Spinal cord (tissue), 10 donors: Measurements from ENCODE around the gene OCRL. TPM values are rescaled to one million over a fixed set of nuclear protein-coding genes. Genes with fewer than 3 reads are reported as not detected.

ENCODE experiments used
- DNase-seq, 6 donors: peaks; one replicate each; pipeline versions ENCODE4 v3.0.0 to v3.0.0-alpha.2; 2013 to 2015; ENCODE audit warnings: low spot score in 6 of 6, low read depth in 4 of 6
- H3K27ac ChIP-seq: one replicate; pipeline ENCODE4 v1.5.1; 2013; ENCODE audit warnings: low read depth, low read length, control low read depth
- H3K27me3 ChIP-seq: one replicate; pipeline ENCODE4 v1.6.1; 2013; ENCODE audit warnings: low read length; ENCODE audit not compliant: control insufficient read depth, insufficient read depth
- H3K36me3 ChIP-seq: one replicate; pipeline ENCODE4 v1.6.1; 2013; ENCODE audit warnings: low read length; ENCODE audit not compliant: control insufficient read depth, insufficient read depth
- H3K4me1 ChIP-seq: one replicate; pipeline ENCODE4 v1.6.1; 2013; ENCODE audit warnings: low read length; ENCODE audit not compliant: control insufficient read depth, insufficient read depth
- H3K4me3 ChIP-seq: one replicate; pipeline ENCODE4 v1.5.1; 2013; ENCODE audit warnings: low read depth, low read length, control low read depth
- H3K9me3 ChIP-seq: one replicate; pipeline ENCODE4 v1.6.1; 2013; ENCODE audit warnings: low read length; ENCODE audit not compliant: control insufficient read depth, insufficient read depth
- WGBS: methylation state at CpG from one replicate; pipeline ENCODE4 v1.1.5; 2013; ENCODE audit warnings: missing lambda C conversion rate; ENCODE audit not compliant: insufficient coverage; 5-methylcytosine and 5-hydroxymethylcytosine counted together
- polyA plus RNA-seq, 2 donors: library from polyadenylated mRNA; unstranded; fragments of 120-200 nt; gene quantifications; one replicate each; pipeline ENCODE4 v1.2.1, GENCODE V29; 2013; ENCODE audit not compliant: insufficient read length in 2 of 2
- total RNA-seq, 2 donors: library from RNA; depleted of rRNA in 1 of 2; stranded (reverse); fragments of 120-200 nt in 1 of 2; fragments of >200 nt in 1 of 2; gene quantifications; one replicate each; pipeline versions ENCODE4 v1.2.3 to v1.2.4, GENCODE V29; 2013 to 2014
- donor health status: healthy.

The OCRL gene
- total and polyA plus RNA-seq, 4 donors, result 25.5 to 37.2 (median 33.7) TPM

- H3K9me3 ChIP-seq, result no peaks in the 10 kb centered on the region
- H3K27ac ChIP-seq, result no peak overlapping the region
- no peak for DNase-seq
- no peaks in the 10 kb centered on the region for H3K36me3 ChIP-seq
- H3K4me1 ChIP-seq, result no peaks in the 10 kb centered on the region
- WGBS, result no CpG with 5 or more reads among the region's 3 CpGs
- H3K4me3 ChIP-seq, result no peak overlapping the region
- no peaks in the 10 kb centered on the region for H3K27me3 ChIP-seq
These were observed 36.5 kb downstream of the OCRL start for GRCh38 chrX:129576539-129576938.

GRCh38 chrX:129577473-129577872 lies 37.4 kb downstream of the OCRL start:
- H3K27me3 ChIP-seq, result no peaks in the 10 kb centered on the region
- no peaks in the 10 kb centered on the region for H3K36me3 ChIP-seq
- DNase-seq, result peak in 2 of 6 donors; percentile 7 to 19
- H3K27ac ChIP-seq, result no peak overlapping the region
- WGBS, result no CpG with 5 or more reads among the region's 5 CpGs
- H3K4me3 ChIP-seq, result no peak overlapping the region
- H3K9me3 ChIP-seq, result no peaks in the 10 kb centered on the region
- H3K4me1 ChIP-seq, result no peaks in the 10 kb centered on the region

DNA sequence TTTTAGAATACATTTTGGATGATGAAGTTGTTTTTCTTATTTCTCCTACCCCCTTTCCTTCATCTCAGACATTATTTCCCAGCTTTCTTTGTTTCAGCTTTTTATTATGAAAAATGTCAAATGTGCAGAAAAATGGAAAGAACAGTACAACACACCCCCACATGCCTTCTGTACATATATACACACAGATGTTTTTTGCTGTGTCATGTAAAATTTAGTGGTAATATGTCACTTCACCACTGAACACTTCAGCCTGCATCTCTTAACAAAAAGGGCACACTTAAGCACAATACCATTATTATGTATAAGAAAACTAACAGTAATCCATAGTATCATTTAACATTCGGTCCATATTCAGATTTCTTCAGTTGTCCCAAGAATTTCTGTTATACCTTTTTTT lies 37.8 kb downstream of the OCRL start:
- no peaks in the 10 kb centered on the region for H3K27me3 ChIP-seq
- H3K27ac ChIP-seq, result no peak overlapping the region
- WGBS, result no CpG with 5 or more reads among the region's 1 CpG
- no peaks in the 10 kb centered on the region for H3K36me3 ChIP-seq
- no peaks in the 10 kb centered on the region for H3K9me3 ChIP-seq
- no peak overlapping the region for H3K4me3 ChIP-seq
- H3K4me1 ChIP-seq, result no peaks in the 10 kb centered on the region
- DNase-seq, result no peak

GRCh38 chrX:129581904-129582303 lies 41.8 kb downstream of the OCRL start:
- H3K9me3 ChIP-seq, result no peaks in the 10 kb centered on the region
- no CpG with 5 or more reads among the region's 1 CpG for WGBS
- H3K27ac ChIP-seq, result no peak overlapping the region
- no peaks in the 10 kb centered on the region for H3K36me3 ChIP-seq
- no peaks in the 10 kb centered on the region for H3K27me3 ChIP-seq
- DNase-seq, result no peak
- H3K4me3 ChIP-seq, result no peak overlapping the region
- no peaks in the 10 kb centered on the region for H3K4me1 ChIP-seq

DNA sequence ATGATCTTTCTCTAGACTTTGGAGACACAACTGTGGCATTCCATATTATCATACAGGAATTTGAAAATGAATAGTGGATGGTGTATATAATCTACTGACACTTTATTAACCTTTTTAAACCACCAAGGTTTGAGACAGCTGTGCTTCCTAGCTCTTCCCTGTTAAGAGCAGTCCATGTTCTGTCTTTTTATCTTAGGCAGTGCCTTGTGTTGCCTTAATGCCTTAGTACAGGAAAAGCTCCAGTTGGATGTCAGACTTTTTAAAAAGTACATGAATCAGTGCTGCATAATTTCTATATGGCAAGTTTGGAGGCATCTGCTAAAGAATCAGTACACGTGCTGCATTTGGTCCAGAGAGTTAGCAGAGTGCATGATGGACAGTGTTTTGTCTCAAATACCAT lies 45.1 kb downstream of the OCRL start:
- 33% methylated on average over 1 of the region's 1 CpG for WGBS
- H3K9me3 ChIP-seq, result no peaks in the 10 kb centered on the region
- no peaks in the 10 kb centered on the region for H3K4me1 ChIP-seq
- H3K27me3 ChIP-seq, result no peaks in the 10 kb centered on the region
- DNase-seq, result no peak
- H3K4me3 ChIP-seq, result no peak overlapping the region
- H3K36me3 ChIP-seq, result no peaks in the 10 kb centered on the region
- H3K27ac ChIP-seq, result no peak overlapping the region

DNA sequence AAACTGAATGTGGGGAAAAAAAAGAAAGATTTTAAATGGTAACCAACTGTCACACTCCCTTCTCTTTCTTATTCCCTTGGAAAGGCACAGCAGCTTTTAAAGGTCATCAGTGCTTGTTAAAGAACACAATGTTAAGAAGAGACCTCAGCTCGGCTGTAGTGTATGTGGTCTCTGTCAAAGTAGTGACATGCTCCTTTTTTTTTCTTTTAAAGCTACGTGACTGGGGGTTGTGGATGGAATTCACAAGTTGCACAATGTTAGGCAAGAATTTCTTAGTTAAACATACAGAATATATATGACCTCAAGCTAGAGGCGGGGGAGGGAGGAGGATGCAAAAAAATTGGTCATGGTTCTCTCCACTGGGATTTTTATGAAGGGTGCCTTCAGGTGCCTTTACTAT lies 45.6 kb downstream of the OCRL start:
- Histone ChIP-seq H3K36me3 (no peaks in the 10 kb centered on the region), H3K27me3 (no peaks in the 10 kb centered on the region), H3K4me1 (no peaks in the 10 kb centered on the region), H3K27ac (no peak overlapping the region), H3K9me3 (no peaks in the 10 kb centered on the region), H3K4me3 (no peak overlapping the region)
- no peak for DNase-seq
- WGBS, result no CpG with 5 or more reads among the region's 3 CpGs

- Histone ChIP-seq H3K4me1 (no peaks in the 10 kb centered on the region), H3K4me3 (no peak overlapping the region), H3K36me3 (no peaks in the 10 kb centered on the region), H3K27ac (no peak overlapping the region), H3K27me3 (no peaks in the 10 kb centered on the region), H3K9me3 (no peaks in the 10 kb centered on the region)
- DNase-seq, result no peak
- WGBS, result 63% methylated on average over 2 of the region's 4 CpGs
These were observed 46.4 kb downstream of the OCRL start for GRCh38 chrX:129586446-129586845.

DNA sequence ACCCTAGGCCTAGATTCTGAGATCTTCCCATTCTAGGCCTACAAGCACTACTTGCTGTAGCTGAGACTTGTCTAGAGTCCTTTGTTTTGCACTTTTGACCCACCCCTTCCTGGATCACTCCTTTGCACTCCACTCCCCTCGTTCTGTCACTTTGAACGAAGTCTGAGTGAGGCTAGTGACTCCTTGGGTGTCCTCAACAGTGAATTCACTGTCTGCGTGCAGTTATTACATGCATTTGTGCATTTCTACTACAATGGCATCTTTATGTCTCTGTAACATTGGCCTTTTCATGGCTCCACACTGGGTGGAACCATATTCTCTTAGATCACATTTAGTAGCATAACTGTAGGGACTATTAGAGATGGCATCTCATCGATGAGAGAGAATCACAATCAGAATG lies 50.5 kb downstream of the OCRL start:
- H3K9me3 ChIP-seq, result no peaks in the 10 kb centered on the region
- H3K27me3 ChIP-seq, result no peaks in the 10 kb centered on the region
- peaks cover 3% of the 10 kb centered on the region for H3K36me3 ChIP-seq
- DNase-seq, result no peak
- H3K4me3 ChIP-seq, result no peak overlapping the region
- 61% methylated on average over 3 of the region's 4 CpGs for WGBS
- no peak overlapping the region for H3K27ac ChIP-seq
- no peaks in the 10 kb centered on the region for H3K4me1 ChIP-seq

DNA sequence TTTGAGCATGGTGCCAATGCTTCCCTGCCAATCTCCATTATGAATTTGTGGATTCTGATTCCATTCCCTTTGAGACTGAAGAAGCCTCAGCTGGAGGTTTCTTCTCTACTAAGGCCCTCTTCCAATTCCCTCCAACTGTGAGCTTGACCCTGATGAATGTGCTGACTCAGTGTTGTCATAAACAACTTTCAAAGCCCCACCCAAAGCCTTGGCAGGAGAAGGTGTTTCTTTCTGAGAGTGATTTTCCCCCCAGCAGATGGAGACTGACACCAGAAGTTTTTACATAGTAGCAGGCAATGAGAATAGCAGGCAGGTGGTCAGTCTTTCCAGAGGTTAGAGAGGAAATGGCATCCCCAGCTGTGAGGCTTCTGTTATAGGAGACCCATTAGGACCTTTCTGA lies 53.1 kb downstream of the OCRL start:
- Histone ChIP-seq H3K36me3 (peaks cover 3% of the 10 kb centered on the region), H3K9me3 (no peaks in the 10 kb centered on the region), H3K27ac (no peak overlapping the region), H3K4me1 (no peaks in the 10 kb centered on the region), H3K27me3 (no peaks in the 10 kb centered on the region), H3K4me3 (no peak overlapping the region)
- DNase-seq, result peak in 1 of 6 donors; percentile 34

- Histone ChIP-seq H3K9me3 (no peaks in the 10 kb centered on the region), H3K36me3 (peaks cover 3% of the 10 kb centered on the region), H3K27me3 (peaks cover 1% of the 10 kb centered on the region), H3K4me1 (no peaks in the 10 kb centered on the region), H3K4me3 (no peak overlapping the region), H3K27ac (no peak overlapping the region)
- 80% methylated on average over 1 of the region's 1 CpG for WGBS
- DNase-seq, result no peak
These were observed 54.7 kb downstream of the OCRL start for GRCh38 chrX:129594781-129595180.
